GM10266 (cell line): ENCODE data around the gene STATH.
"Not testable (repeated sequence)": the region's sequence is repeated elsewhere in the genome, so short reads cannot be mapped to it uniquely, and the experiment has no call there.

Experiments
- DNase-seq: peaks from one replicate; pipeline ENCODE4 v3.0.0; 2012; ENCODE audit errors: extremely low spot score
- TF ChIP-seq, protein P1 (sequence below): IDR thresholded peaks from 2 replicates; pipeline ENCODE4 v1.5.1; 2012; ENCODE audit warnings: mild to moderate bottlenecking, low read depth; ENCODE audit not compliant: control insufficient read depth, insufficient read depth; ENCODE audit errors: missing control alignments

STATH gene

DNA sequence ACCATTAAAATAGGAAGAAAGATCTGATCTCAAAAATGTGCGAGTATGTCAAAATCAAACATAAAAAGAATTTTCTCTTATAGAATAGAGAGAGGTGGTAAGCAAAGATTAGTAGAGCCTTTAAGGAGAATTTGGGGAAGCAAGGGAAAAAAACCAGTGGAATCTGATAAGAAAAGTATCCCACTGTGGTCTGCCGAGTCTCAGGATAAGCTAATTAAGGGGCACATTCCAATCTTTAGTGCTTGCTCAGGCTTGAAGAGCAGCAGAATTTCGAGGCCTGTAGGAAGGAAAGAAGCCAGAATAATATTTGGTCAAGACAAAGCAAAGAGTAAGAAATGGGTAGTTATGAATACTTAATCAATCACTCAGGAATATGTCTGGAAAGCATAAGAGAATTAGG, 13.0 kb downstream of the STATH start:
- DNase-seq = no peak
- TF ChIP-seq, protein P1, sequence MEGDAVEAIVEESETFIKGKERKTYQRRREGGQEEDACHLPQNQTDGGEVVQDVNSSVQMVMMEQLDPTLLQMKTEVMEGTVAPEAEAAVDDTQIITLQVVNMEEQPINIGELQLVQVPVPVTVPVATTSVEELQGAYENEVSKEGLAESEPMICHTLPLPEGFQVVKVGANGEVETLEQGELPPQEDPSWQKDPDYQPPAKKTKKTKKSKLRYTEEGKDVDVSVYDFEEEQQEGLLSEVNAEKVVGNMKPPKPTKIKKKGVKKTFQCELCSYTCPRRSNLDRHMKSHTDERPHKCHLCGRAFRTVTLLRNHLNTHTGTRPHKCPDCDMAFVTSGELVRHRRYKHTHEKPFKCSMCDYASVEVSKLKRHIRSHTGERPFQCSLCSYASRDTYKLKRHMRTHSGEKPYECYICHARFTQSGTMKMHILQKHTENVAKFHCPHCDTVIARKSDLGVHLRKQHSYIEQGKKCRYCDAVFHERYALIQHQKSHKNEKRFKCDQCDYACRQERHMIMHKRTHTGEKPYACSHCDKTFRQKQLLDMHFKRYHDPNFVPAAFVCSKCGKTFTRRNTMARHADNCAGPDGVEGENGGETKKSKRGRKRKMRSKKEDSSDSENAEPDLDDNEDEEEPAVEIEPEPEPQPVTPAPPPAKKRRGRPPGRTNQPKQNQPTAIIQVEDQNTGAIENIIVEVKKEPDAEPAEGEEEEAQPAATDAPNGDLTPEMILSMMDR = no peak

DNA sequence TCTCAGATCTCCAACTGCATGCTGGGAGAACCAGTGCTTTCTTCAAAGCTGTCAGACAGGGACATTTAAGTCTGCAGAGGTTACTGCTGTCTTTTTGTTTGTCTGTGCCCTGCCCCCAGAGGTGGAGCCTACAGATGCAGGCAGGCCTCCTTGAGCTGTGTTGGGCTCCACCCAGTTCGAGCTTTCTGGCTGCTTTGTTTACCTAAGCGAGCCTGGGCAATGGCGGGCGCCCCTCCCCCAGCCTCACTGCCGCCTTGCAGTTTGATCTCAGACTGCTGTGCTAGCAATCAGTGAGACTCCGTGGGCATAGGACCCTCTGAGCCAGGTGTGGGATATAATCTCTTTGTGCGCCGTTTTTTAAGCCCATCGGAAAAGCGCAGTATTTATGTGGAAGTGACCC, 23.2 kb downstream of the STATH start:
- DNase-seq = not testable (repeated sequence)

DNA sequence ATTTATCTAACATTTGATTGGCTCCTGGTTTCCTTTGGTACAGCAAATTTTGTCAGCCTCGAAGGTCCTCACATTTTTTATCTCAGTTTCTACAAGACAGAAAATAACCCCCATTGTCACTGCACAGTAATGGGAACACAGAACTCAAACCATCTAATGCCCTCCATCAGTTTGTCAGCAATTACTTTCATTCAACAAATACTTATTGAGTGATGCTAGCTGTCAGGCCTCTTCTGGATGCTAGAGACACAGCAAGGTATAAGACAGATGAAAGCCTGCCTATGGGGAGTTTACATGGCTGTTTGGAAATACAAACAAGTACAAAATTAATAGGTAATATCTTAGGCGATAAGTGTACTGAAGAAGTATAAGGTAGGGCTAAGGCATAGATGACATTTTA, 27.5 kb downstream of the STATH start:
- TF ChIP-seq, protein P1 = no peak
- DNase-seq = no peak

DNA sequence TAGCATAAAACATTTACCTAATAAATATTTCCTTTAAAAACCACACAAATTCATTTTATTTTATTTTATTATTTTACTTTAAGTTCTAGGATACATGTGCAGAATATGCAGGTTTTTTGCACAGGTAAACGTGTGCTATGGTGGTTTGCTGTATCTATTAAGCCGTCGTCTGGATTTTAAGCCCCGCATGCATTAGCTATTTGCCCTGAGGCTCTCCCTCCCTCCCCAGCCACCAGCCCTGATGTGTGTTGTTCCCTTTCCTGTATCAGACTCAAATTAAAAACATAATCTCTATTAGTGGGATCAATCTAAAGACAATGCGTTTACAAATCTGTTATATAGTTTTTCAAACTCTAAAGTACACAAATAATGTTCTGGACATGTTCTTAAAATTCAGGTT, 31.2 kb downstream of the STATH start:
- no peak for DNase-seq
- TF ChIP-seq, protein P1 = no peak

DNA sequence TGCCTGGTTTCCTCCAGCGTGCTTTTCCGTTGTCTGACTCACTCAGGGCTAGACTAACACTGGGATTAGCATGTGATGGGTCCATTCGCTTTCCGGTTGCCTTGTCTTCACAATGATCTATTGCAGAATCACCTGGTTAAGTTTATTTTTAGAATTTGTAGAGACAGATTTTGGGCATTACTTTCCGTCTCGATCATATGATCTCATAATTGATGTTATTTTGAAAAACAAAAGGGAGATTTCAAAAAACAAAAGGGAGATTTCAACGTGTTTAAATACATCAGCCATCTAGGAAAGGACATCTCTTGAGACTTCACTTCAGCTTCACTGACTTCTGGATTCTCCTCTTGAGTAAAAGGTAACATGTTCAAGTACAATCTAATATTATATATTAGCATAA, 32.4 kb downstream of the STATH start, which contains the start of gene HTN3:
Gene HTN3 (plus strand): TSS at position 301 of the 400 bp plus-strand sequence. CDS start 2,282 bp downstream, outside the sequence.
- not testable (repeated sequence) for DNase-seq

DNA sequence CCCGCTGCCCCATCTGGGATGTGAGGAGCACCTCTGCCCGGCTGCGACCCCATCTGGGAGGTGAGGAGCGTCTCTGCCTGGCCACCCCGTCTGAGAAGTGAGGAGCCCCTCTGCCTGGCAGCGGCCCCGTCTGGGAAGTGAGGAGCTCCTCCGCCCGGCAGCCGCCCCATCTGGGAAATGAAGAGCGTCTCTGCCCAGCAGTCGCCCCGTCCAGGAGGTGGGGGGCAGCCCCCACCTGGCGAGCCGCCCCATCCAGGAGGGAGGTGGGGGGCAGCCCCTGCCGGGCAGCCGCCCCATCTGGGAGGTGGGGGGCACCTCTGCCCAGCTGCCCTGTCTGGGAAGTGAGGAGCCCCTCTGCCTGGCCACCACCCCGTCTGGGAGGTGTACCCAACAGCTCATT, 41.8 kb downstream of the STATH start:
- DNase-seq = not testable (repeated sequence)

DNA sequence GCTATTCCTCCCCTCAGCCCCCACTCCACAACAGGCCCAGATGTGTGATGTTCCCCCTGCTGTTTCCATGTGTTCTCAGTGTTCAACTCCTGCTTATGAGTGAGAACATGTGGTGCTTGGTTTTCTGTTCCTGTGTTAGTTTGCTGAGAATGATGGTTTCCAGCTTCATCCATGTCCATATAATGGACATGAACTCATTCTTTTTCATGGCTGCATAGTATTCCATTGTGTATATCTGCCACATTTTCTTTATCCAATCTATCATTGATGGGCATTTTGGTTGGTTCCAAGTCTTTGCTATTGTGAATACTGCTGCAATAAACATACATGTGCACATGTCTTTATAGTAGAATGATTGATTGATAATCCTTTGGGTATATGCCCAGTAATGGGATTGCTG, 44.2 kb downstream of the STATH start:
- not testable (repeated sequence) for DNase-seq

DNA sequence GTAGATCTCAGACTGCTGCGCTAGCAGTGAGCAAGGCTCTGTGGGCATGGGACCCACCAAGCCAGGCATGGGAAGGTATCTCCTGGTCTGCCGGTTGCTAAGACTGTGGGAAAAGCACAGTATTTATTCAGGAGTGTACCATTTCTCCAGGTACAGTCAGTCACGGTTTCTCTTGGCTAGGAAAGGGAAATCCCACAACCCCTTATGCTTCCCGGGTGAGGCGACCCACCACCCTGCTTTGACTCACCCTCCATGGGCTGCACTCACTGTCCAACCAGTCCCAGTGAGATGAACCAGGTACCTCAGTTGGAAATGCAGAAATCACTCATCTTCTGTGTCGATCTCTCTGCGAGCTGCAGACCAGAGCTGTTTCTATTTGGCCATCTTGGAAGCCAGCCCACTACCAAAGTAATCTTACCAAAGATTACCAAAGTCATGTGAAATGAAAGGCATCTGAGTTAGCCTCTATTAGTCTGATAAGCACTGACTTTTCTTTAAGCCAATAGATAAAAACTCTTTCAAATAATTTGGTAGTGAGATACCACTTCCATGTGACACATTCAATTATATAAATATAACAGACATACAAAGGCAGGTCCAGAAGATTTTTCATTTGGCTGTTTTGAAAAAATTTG, 46.0 kb downstream of the STATH start:
- TF ChIP-seq, protein P1 = no peak
- no peak for DNase-seq

DNA sequence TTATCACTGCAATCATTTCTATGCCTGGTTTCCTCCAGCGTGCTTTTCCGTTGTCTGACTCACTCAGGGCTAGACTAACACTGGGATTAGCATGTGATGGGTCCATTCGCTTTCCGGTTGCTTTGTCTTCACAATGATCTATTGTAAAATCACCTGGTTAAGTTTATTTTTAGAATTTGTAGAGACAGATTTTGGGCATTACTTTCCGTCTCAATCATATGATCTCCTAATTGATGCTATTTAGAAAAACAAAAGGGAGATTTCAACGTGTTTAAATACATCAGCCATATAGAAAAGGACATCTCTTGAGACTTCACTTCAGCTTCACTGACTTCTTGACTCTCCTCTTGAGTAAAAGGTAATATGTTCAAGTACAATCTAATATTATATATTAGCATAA, 54.4 kb downstream of the STATH start, which contains the start of gene HTN1:
Gene HTN1 (plus strand): TSS at position 301 of the 400 bp plus-strand sequence. CDS start 2,639 bp downstream, outside the sequence.
- not testable (repeated sequence) for DNase-seq
